K562 (cell line): Measurements from ENCODE around the gene RAB5B. TPM values are rescaled to one million over a fixed set of nuclear protein-coding genes. Genes with fewer than 3 reads are reported as not detected.

Experiments used
- CBFA2T3 ChIP-seq: fragments of 450-650 bp; IDR thresholded peaks from 2 replicates; pipeline ENCODE4 v1.6.1; 2017
- CBX5 ChIP-seq: IDR thresholded peaks from 2 replicates; pipeline ENCODE4 v1.6.1; 2014; ENCODE audit warnings: low read depth, borderline replicate concordance
- EWSR1 ChIP-seq: fragments of 450-650 bp; IDR thresholded peaks from 2 replicates; pipeline ENCODE4 v1.6.1; 2018; ENCODE audit warnings: borderline replicate concordance, mild to moderate bottlenecking, low read depth, moderate library complexity; ENCODE audit not compliant: partially characterized antibody
- HNRNPLL ChIP-seq: fragments of 200-400 bp; formaldehyde crosslinking; IDR thresholded peaks from 2 replicates; pipeline ENCODE4 v1.6.1; 2017; ENCODE audit warnings: low read length, low read depth, mild to moderate bottlenecking; ENCODE audit not compliant: poor library complexity, severe bottlenecking
- JUN ChIP-seq, 2 experiments: sonication (generic) in 1 of 2; formaldehyde crosslinking in 1 of 2; IDR thresholded peaks; 2 replicates each; pipeline versions ENCODE4 v1.6.1 to v1.8.0; 2012 to 2022; ENCODE audit warnings: borderline replicate concordance in 2 of 2, mild to moderate bottlenecking in 2 of 2, improper control_type of control experiment in 1 of 2, low read depth in 1 of 2, low read length in 1 of 2, missing genetic modification reagents in 1 of 2
- JUND ChIP-seq, 2 experiments: IDR thresholded peaks; 2 replicates in 1 of 2; 3 replicates in 1 of 2; pipeline ENCODE4 v1.6.1; 2011; ENCODE audit warnings: borderline replicate concordance in 2 of 2, low read depth in 2 of 2, low read length in 2 of 2, improper control_type of control experiment in 1 of 2, missing biosample characterization in 1 of 2, missing genetic modification characterization in 1 of 2, missing genetic modification reagents in 1 of 2
- KDM2B ChIP-seq: fragments of 250-450 bp; sonication (Bioruptor Pico); IDR thresholded peaks from 2 replicates; pipeline ENCODE4 v1.8.0; 2021; ENCODE audit warnings: mild to moderate bottlenecking, moderate library complexity
- NCOA1 ChIP-seq: fragments of 450-650 bp; IDR thresholded peaks from 2 replicates; pipeline ENCODE4 v1.6.1; 2016; ENCODE audit warnings: low read depth
- PRPF4 ChIP-seq: fragments of 200-400 bp; formaldehyde crosslinking; IDR thresholded peaks from one replicate; pipeline ENCODE4 v1.6.1; 2017; ENCODE audit warnings: low read length, low read depth, mild to moderate bottlenecking; ENCODE audit not compliant: insufficient read depth, poor library complexity, severe bottlenecking
- PTTG1 ChIP-seq: fragments of 450-650 bp; IDR thresholded peaks from 2 replicates; pipeline ENCODE4 v1.6.1; 2016; ENCODE audit warnings: low read depth, mild to moderate bottlenecking, missing genetic modification characterization, missing compliant biosample characterization
- RHOXF2B ChIP-seq: fragments of 250-450 bp; sonication (Bioruptor Pico); conservative IDR thresholded peaks from 2 replicates; pipeline ENCODE4 v1.5.1; 2021
- RUNX1 ChIP-seq: sonication (generic); IDR thresholded peaks from 2 replicates; pipeline ENCODE4 v1.6.1; 2016; ENCODE audit warnings: antibody characterized with exemption, low read depth
- SMAD4 ChIP-seq: fragments of 250-450 bp; sonication (Bioruptor Pico); conservative IDR thresholded peaks from 2 replicates; pipeline ENCODE4 v1.8.0; 2021; ENCODE audit warnings: inconsistent platforms, mild to moderate bottlenecking, moderate library complexity
- SNIP1 ChIP-seq: fragments of 450-650 bp; IDR thresholded peaks from 2 replicates; pipeline ENCODE4 v1.7.1; 2017; ENCODE audit warnings: low read depth, mild to moderate bottlenecking
- STAG1 ChIP-seq: sonication (generic); formaldehyde crosslinking; IDR thresholded peaks from 2 replicates; pipeline ENCODE4 v1.5.0; 2020; ENCODE audit warnings: missing genetic modification reagents, borderline replicate concordance
- SUPT5H ChIP-seq: fragments of 450-650 bp; IDR thresholded peaks from 2 replicates; pipeline ENCODE4 v1.6.1; 2016
- TRIM24 ChIP-seq, 2 experiments: fragments of 450-650 bp; IDR thresholded peaks; 2 replicates each; pipeline ENCODE4 v1.6.1; 2016
- TSC22D4 ChIP-seq: fragments of 450-650 bp; IDR thresholded peaks from 2 replicates; pipeline ENCODE4 v1.6.1; 2016; ENCODE audit warnings: missing genetic modification characterization, missing biosample characterization, control low read depth
- XRCC4 ChIP-seq: IDR thresholded peaks from one replicate; pipeline ENCODE4 v1.6.1; 2011; ENCODE audit not compliant: insufficient read depth, insufficient read length; ENCODE audit errors: extremely low read depth
- ZNF134 ChIP-seq: fragments of 250-450 bp; sonication (Bioruptor Pico); conservative IDR thresholded peaks from 2 replicates; pipeline ENCODE4 v1.4.0; 2020
- ZNF165 ChIP-seq: fragments of 250-450 bp; sonication (Bioruptor Pico); IDR thresholded peaks from 2 replicates; pipeline ENCODE4 v1.4.0; 2020; ENCODE audit warnings: borderline replicate concordance
- ZNF217 ChIP-seq: sonication (generic); formaldehyde crosslinking; IDR thresholded peaks from 2 replicates; pipeline ENCODE4 v1.8.0; 2022; ENCODE audit warnings: mild to moderate bottlenecking, missing genetic modification reagents
- ZNF644 ChIP-seq: fragments of 200-800 bp; sonication (Bioruptor generic); IDR thresholded peaks from 2 replicates; pipeline ENCODE4 v1.6.1; 2016; ENCODE audit warnings: low read depth, missing genetic modification characterization, missing compliant biosample characterization
- polyA plus RNA-seq, 8 experiments: library from polyadenylated mRNA; depleted of rRNA in 4 of 8; stranded (reverse) in 5 of 8; unstranded in 3 of 8; fragments of >200 nt; fragmentation: Nextera tagmentation in 2 of 8; fragmentation: Illumina TruSeq in 1 of 8; extraction: Ambion mirVana in 2 of 8; extraction: Trizol in 1 of 8; gene quantifications; 2 replicates each; pipeline versions ENCODE4 v1.2.1 to v1.2.3, GENCODE V29; 2011 to 2014; ENCODE audit warnings: inconsistent platforms in 1 of 8, missing spikeins in 1 of 8
- total RNA-seq, 7 experiments: library from RNA; depleted of rRNA in 6 of 7; stranded (reverse); fragments of >200 nt in 6 of 7; fragmentation: Illumina TruSeq in 2 of 7; extraction: Trizol in 2 of 7; gene quantifications; 2 replicates each; pipeline versions ENCODE4 v1.2.1 to v1.2.3, GENCODE V29; 2011 to 2021; ENCODE audit warnings: low replicate concordance in 1 of 7
- TF ChIP-seq, protein P1 (sequence below): fragments of 450-650 bp; formaldehyde crosslinking; IDR thresholded peaks from 2 replicates; pipeline ENCODE4 v1.4.0; 2022; ENCODE audit warnings: missing genetic modification characterization
- TF ChIP-seq, protein P2 (sequence below): sonication (generic); formaldehyde crosslinking; IDR thresholded peaks from 2 replicates; pipeline ENCODE4 v1.8.1; 2023; ENCODE audit warnings: mild to moderate bottlenecking, missing genetic modification reagents
- TF ChIP-seq, protein P3 (sequence below): sonication (generic); formaldehyde crosslinking; IDR thresholded peaks from 2 replicates; pipeline ENCODE4 v1.9.0; 2022; ENCODE audit warnings: mild to moderate bottlenecking, missing genetic modification reagents

Gene RAB5B
- total and polyA plus RNA-seq, 9 of the 15 experiments (the other 6 are each of a cell fraction or from before 2014, with no cell fraction given): 6.8 to 73.8 (median 25.2) TPM

DNA sequence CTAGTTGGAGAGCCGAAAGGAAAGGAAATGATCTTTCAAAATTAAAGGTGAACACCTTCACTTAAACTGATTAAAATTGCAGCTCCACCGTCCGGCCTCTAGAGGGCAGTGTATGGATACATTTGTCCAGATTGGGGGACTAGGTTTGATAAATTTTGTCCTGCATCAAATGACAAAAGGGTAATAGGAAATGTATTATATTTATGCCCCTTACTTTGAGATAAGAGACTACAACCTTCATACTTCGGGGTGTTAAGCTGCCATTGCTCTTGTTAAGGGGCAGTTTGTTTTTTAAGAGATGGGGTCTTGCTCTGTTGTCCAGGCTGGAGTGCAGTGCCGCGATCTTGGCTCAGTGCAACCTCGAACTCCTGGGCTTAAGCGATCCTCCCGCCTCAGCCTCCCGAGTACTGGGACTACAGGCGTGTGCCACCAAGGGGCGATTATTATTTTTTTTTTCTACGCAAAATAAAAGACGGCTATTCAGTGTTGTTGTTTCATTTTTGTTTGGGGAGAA, 22.4 kb downstream of the RAB5B start (continued):
- no peak for TF ChIP-seq TSC22D4 (tag)
- TF ChIP-seq, protein P1, sequence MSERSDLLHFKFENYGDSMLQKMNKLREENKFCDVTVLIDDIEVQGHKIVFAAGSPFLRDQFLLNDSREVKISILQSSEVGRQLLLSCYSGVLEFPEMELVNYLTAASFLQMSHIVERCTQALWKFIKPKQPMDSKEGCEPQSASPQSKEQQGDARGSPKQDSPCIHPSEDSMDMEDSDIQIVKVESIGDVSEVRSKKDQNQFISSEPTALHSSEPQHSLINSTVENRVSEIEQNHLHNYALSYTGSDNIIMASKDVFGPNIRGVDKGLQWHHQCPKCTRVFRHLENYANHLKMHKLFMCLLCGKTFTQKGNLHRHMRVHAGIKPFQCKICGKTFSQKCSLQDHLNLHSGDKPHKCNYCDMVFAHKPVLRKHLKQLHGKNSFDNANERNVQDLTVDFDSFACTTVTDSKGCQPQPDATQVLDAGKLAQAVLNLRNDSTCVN (CRISPR knock-in tag): no peak
- no peak for TF ChIP-seq EWSR1
- peak; percentile 32; the same call in 1 of the 2 replicates for TF ChIP-seq JUND (IDR thresholded peaks at IDR 0.05; ENCODE audit: borderline replicate concordance, low read depth, low read length)
- no peak for TF ChIP-seq JUND (tag; IDR thresholded peaks at IDR 0.05; ENCODE audit: borderline replicate concordance, low read depth, low read length)
- no peak for TF ChIP-seq XRCC4
- no peak for TF ChIP-seq RHOXF2B (CRISPR knock-in tag)
- TF ChIP-seq ZNF165: no peak
- TF ChIP-seq ZNF217 (CRISPR knock-in tag): no peak
- TF ChIP-seq SMAD4 (CRISPR knock-in tag): no peak
- TF ChIP-seq SUPT5H: no peak
- no peak for TF ChIP-seq CBFA2T3
- TF ChIP-seq CBX5: no peak
- TF ChIP-seq STAG1: no peak
- TF ChIP-seq HNRNPLL: no peak
- no peak for TF ChIP-seq PTTG1
- TF ChIP-seq, protein P2, sequence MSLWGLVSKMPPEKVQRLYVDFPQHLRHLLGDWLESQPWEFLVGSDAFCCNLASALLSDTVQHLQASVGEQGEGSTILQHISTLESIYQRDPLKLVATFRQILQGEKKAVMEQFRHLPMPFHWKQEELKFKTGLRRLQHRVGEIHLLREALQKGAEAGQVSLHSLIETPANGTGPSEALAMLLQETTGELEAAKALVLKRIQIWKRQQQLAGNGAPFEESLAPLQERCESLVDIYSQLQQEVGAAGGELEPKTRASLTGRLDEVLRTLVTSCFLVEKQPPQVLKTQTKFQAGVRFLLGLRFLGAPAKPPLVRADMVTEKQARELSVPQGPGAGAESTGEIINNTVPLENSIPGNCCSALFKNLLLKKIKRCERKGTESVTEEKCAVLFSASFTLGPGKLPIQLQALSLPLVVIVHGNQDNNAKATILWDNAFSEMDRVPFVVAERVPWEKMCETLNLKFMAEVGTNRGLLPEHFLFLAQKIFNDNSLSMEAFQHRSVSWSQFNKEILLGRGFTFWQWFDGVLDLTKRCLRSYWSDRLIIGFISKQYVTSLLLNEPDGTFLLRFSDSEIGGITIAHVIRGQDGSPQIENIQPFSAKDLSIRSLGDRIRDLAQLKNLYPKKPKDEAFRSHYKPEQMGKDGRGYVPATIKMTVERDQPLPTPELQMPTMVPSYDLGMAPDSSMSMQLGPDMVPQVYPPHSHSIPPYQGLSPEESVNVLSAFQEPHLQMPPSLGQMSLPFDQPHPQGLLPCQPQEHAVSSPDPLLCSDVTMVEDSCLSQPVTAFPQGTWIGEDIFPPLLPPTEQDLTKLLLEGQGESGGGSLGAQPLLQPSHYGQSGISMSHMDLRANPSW (CRISPR knock-in tag): no peak
- TF ChIP-seq ZNF134: no peak
- TF ChIP-seq JUN (IDR thresholded peaks at IDR 0.05; ENCODE audit: borderline replicate concordance, low read depth, low read length): no peak
- no peak for TF ChIP-seq JUN (CRISPR knock-in tag; IDR thresholded peaks at IDR 0.05; ENCODE audit: borderline replicate concordance)
- TF ChIP-seq NCOA1: no peak
- TF ChIP-seq TRIM24 (IDR thresholded peaks at IDR 0.05): 0 out of 4 replicates have a peak, but pooled peaks have one; percentile 15 to 17
- TF ChIP-seq SNIP1: no peak
- no peak for TF ChIP-seq RUNX1
- TF ChIP-seq, protein P3, sequence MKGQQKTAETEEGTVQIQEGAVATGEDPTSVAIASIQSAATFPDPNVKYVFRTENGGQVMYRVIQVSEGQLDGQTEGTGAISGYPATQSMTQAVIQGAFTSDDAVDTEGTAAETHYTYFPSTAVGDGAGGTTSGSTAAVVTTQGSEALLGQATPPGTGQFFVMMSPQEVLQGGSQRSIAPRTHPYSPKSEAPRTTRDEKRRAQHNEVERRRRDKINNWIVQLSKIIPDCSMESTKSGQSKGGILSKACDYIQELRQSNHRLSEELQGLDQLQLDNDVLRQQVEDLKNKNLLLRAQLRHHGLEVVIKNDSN (CRISPR knock-in tag): no peak
- TF ChIP-seq ZNF644 (tag): no peak
- no peak for TF ChIP-seq KDM2B (CRISPR knock-in tag)
- TF ChIP-seq PRPF4: no peak
